A549 (cell line): ENCODE measurements around the gene BRCC3.

Experiments used
- CHD2 ChIP-seq: fragments of 150-350 bp; IDR thresholded peaks from 2 replicates; pipeline ENCODE4 v1.6.1; 2014; ENCODE audit warnings: low read length; ENCODE audit not compliant: partially characterized antibody
- ZFP36 ChIP-seq: fragments of 450-650 bp; IDR thresholded peaks from 2 replicates; pipeline ENCODE4 v1.6.1; 2014; ENCODE audit warnings: borderline replicate concordance; ENCODE audit not compliant: partially characterized antibody

DNA sequence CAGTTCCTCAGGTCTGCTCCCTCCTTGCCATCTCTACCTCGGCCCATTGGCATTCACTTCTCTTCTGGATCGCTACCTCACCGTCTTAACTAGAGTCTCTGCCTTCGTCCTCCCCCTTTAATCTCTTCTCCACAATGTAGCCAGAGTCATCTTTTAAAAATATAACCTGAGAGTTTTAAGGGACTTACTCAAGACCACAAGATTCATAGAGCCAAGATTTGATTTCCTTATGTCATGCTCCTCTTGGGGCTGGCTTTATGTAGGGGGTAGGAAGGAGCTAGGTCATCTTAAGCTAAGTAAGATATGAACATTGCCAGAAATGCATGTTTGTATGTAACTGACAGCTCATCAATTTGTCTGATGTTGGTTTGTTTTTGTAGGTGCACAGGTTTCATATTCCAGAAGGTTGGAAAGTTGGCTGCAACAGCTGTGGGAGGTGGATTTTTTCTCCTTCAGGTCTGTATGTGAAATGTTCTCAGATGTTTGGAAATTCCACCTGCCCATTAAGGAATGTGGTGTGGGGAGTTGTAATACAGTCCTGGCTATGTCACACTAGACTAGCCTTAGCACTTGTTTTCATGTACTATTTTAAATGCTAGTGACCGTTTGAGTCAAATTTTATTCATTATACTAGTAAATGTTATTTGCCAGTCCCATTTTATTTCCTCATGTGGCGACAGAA lies 25.0 kb upstream of the BRCC3 start:
- no peak for TF ChIP-seq CHD2
- TF ChIP-seq ZFP36: no peak
